IPS DF 6.9 (cell line): ENCODE results near the gene ARPC4.

Experiments used
- DNase-seq: peaks from one replicate; pipeline ENCODE4 v3.0.0-alpha.2; 2013; ENCODE audit warnings: low read depth, low spot score
- H3K27ac ChIP-seq: one replicate; pipeline ENCODE4 v1.5.1; 2013; ENCODE audit warnings: low read length, control low read depth
- H3K27me3 ChIP-seq: 2 replicates; pipeline ENCODE4 v1.6.1; 2013; ENCODE audit warnings: mild to moderate bottlenecking, low read length; ENCODE audit not compliant: control insufficient read depth, insufficient read depth
- H3K36me3 ChIP-seq: 2 replicates; pipeline ENCODE4 v1.6.1; 2013; ENCODE audit warnings: low read length; ENCODE audit not compliant: control insufficient read depth, insufficient read depth
- H3K4me1 ChIP-seq: 2 replicates; pipeline ENCODE4 v1.6.1; 2013; ENCODE audit warnings: low read length; ENCODE audit not compliant: control insufficient read depth, insufficient read depth
- H3K4me3 ChIP-seq: 2 replicates; pipeline ENCODE4 v1.5.1; 2013; ENCODE audit warnings: mild to moderate bottlenecking, low read length
- H3K9me3 ChIP-seq: 2 replicates; pipeline ENCODE4 v1.6.1; 2013; ENCODE audit warnings: low read length, inconsistent platforms; ENCODE audit not compliant: control insufficient read depth, insufficient read depth
- WGBS: extraction: QIAGEN DNeasy Blood & Tissue Kit; methylation state at CpG from one replicate; pipeline ENCODE4 v1.1.7; 2013; ENCODE audit warnings: mixed read lengths, missing lambda C conversion rate; ENCODE audit not compliant: insufficient read length, insufficient coverage; 5-methylcytosine and 5-hydroxymethylcytosine counted together

The ARPC4 gene

DNA sequence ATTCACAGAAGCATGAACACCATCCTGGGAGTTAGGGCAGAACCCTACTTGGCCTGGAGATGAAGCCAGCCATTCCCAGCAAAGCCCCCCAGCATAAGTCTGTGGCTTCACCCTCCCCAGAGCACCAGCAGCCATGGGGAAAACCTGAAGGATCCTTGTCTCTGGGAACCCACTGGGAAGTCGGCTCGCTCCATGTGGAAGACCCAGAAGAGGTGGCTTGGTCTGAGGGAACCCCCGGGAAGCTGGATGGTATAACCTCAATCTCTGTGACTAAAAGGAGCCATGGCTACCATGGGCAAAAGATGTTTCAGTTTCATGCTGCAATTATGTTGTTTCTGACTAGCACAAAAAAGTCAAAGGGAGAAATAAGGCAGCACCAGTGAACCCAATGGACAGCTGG is 62.7 kb downstream of the ARPC4 start:
- Histone ChIP-seq H3K4me3 (no peak overlapping the region), H3K27me3 (no peaks in the 10 kb centered on the region), H3K27ac (no peak overlapping the region), H3K4me1 (no peaks in the 10 kb centered on the region), H3K36me3 (no peaks in the 10 kb centered on the region), H3K9me3 (no peaks in the 10 kb centered on the region)
- DNase-seq = no peak
- whole genome bisulfite sequencing = no CpG with 5 or more reads among the region's 3 CpGs
